Osteoblast (primary cell): Measurements from ENCODE around the gene RAD51B. TPM values are rescaled to one million over a fixed set of nuclear protein-coding genes. Genes with fewer than 3 reads are reported as not detected.

Experiments used
- DNase-seq: peaks from one replicate; pipeline ENCODE4 v3.0.0; 2011; ENCODE audit warnings: low spot score, mixed read lengths; ENCODE audit not compliant: insufficient read length; ENCODE audit errors: missing footprints
- H2AFZ ChIP-seq: 2 replicates; pipeline ENCODE4 v1.6.0; 2011; ENCODE audit warnings: mild to moderate bottlenecking, low read length
- H3K27ac ChIP-seq: 2 replicates; pipeline ENCODE4 v1.5.1; 2011; ENCODE audit warnings: mild to moderate bottlenecking, low read depth, low read length, moderate library complexity
- H3K27me3 ChIP-seq: 2 replicates; pipeline ENCODE4 v1.6.0; 2012; ENCODE audit warnings: mild to moderate bottlenecking, control low read depth, inconsistent platforms, low read length, moderate library complexity; ENCODE audit not compliant: insufficient read depth
- H3K36me3 ChIP-seq: 2 replicates; pipeline ENCODE4 v1.5.1; 2011; ENCODE audit warnings: mild to moderate bottlenecking, low read length, control low read depth, moderate library complexity; ENCODE audit not compliant: insufficient read depth
- H3K4me1 ChIP-seq: 2 replicates; pipeline ENCODE4 v1.5.1; 2011; ENCODE audit warnings: mild to moderate bottlenecking, low read length, control low read depth, moderate library complexity; ENCODE audit not compliant: insufficient read depth
- H3K4me2 ChIP-seq: 2 replicates; pipeline ENCODE4 v1.6.0; 2011; ENCODE audit warnings: mild to moderate bottlenecking, low read length; ENCODE audit not compliant: insufficient read depth
- H3K4me3 ChIP-seq: fragments of 200-600 bp; sonication (generic); 3 replicates; pipeline ENCODE4 v1.5.1; 2012; ENCODE audit warnings: mild to moderate bottlenecking, low read length, inconsistent platforms; ENCODE audit not compliant: insufficient read depth
- H3K79me2 ChIP-seq: 2 replicates; pipeline ENCODE4 v1.6.0; 2012; ENCODE audit warnings: mild to moderate bottlenecking, low read length, control low read depth, inconsistent platforms; ENCODE audit not compliant: insufficient read depth
- H3K9me3 ChIP-seq: 2 replicates; pipeline ENCODE4 v1.5.1; 2011; ENCODE audit warnings: low read depth, low read length, control low read depth
- H4K20me1 ChIP-seq: 2 replicates; pipeline ENCODE4 v1.6.0; 2012; ENCODE audit warnings: mild to moderate bottlenecking, low read length, control low read depth; ENCODE audit not compliant: insufficient read depth
- total RNA-seq: library from RNA; depleted of rRNA; stranded (reverse); fragments of >200 nt; gene quantifications from 2 replicates; pipeline ENCODE4 v1.2.3, GENCODE V29; 2012
- TF ChIP-seq, protein P1 (sequence below): IDR thresholded peaks from 2 replicates; pipeline ENCODE4 v1.5.1; 2011; ENCODE audit warnings: mild to moderate bottlenecking, low read depth, low read length, moderate library complexity; ENCODE audit errors: extremely low read depth

The RAD51B gene
- total RNA-seq, 1 donor = 13.8 TPM

GRCh38 chr14:68767248-68767645 lies 947.7 kb downstream of the RAD51B start:
- H3K9me3 ChIP-seq = no peaks in the 10 kb centered on the region
- no peaks in the 10 kb centered on the region for H3K79me2 ChIP-seq
- H3K27ac ChIP-seq = no peak overlapping the region
- H2AFZ ChIP-seq = no peak overlapping the region
- DNase-seq = peak; percentile 63
- no peak overlapping the region for H3K4me3 ChIP-seq
- H3K4me1 ChIP-seq = peaks cover 19% of the 10 kb centered on the region
- H3K27me3 ChIP-seq = no peaks in the 10 kb centered on the region
- TF ChIP-seq, protein P1, sequence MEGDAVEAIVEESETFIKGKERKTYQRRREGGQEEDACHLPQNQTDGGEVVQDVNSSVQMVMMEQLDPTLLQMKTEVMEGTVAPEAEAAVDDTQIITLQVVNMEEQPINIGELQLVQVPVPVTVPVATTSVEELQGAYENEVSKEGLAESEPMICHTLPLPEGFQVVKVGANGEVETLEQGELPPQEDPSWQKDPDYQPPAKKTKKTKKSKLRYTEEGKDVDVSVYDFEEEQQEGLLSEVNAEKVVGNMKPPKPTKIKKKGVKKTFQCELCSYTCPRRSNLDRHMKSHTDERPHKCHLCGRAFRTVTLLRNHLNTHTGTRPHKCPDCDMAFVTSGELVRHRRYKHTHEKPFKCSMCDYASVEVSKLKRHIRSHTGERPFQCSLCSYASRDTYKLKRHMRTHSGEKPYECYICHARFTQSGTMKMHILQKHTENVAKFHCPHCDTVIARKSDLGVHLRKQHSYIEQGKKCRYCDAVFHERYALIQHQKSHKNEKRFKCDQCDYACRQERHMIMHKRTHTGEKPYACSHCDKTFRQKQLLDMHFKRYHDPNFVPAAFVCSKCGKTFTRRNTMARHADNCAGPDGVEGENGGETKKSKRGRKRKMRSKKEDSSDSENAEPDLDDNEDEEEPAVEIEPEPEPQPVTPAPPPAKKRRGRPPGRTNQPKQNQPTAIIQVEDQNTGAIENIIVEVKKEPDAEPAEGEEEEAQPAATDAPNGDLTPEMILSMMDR = no peak
- no peaks in the 10 kb centered on the region for H3K36me3 ChIP-seq
- no peaks in the 10 kb centered on the region for H4K20me1 ChIP-seq
- no peak overlapping the region for H3K4me2 ChIP-seq

DNA sequence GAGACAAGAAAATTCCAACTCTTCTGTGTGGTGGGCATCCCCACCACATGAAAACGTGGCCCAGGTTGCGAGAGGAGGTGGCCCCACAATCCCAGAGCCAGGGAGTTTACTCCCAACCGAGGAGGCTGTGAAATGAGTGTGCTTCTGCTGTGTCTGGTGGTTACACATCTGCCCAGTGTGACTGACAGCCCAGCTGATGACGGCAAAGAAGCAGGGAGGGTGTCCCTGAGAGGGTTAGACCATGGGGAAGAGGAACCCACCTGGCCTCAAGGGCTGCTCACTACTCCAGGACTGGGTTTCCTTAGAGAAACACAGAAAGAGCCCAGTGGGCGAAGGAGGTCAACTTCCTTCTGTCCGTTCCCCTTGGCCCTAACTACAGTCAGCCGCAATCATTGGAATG lies 948.7 kb downstream of the RAD51B start:
- Histone ChIP-seq H3K27me3 (no peaks in the 10 kb centered on the region), H3K79me2 (no peaks in the 10 kb centered on the region), H3K4me2 (no peak overlapping the region), H3K27ac (no peak overlapping the region), H3K4me1 (peaks cover 8% of the 10 kb centered on the region), H3K9me3 (no peaks in the 10 kb centered on the region), H3K4me3 (no peak overlapping the region), H3K36me3 (no peaks in the 10 kb centered on the region), H4K20me1 (no peaks in the 10 kb centered on the region), H2AFZ (no peak overlapping the region)
- TF ChIP-seq, protein P1 = no peak
- peak; percentile 54 for DNase-seq

DNA sequence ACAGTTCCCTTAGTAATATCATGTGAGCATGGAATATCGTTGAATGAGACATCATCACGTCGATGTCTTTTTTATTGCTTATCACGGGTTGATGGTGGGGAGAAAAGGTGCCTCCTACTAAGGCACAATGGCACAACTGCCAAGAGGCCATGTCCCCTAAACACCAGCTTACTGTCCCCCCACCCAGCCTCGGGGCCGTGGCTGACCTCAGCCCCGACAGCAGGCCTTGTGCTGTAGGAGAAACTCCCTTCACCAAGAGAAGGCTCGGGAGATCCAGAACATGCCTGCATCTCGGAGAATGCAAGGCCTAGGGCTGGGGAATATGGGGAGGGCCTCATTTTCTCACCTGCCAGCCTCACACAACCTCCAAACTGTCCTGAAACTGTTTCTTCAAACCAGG lies 950.5 kb downstream of the RAD51B start:
- Histone ChIP-seq H3K4me2 (no peak overlapping the region), H3K27ac (no peak overlapping the region), H3K27me3 (no peaks in the 10 kb centered on the region), H3K4me1 (no peaks in the 10 kb centered on the region), H4K20me1 (no peaks in the 10 kb centered on the region), H2AFZ (no peak overlapping the region), H3K36me3 (no peaks in the 10 kb centered on the region), H3K4me3 (no peak overlapping the region), H3K9me3 (peaks cover under 1% of the 10 kb centered on the region), H3K79me2 (no peaks in the 10 kb centered on the region)
- TF ChIP-seq, protein P1 = no peak
- no peak for DNase-seq

- TF ChIP-seq, protein P1 = no peak
- Histone ChIP-seq H3K4me2 (no peak overlapping the region), H3K27me3 (no peaks in the 10 kb centered on the region), H3K4me1 (no peaks in the 10 kb centered on the region), H3K36me3 (no peaks in the 10 kb centered on the region), H3K9me3 (peaks cover 5% of the 10 kb centered on the region), H2AFZ (no peak overlapping the region), H3K27ac (no peak overlapping the region), H4K20me1 (no peaks in the 10 kb centered on the region), H3K4me3 (no peak overlapping the region), H3K79me2 (no peaks in the 10 kb centered on the region)
- no peak for DNase-seq
These were observed 951.1 kb downstream of the RAD51B start for GRCh38 chr14:68770553-68771286.
